HG02571 (cell line): ENCODE data around the gene CLDN10.
"Not testable (repeated sequence)": the region's sequence is repeated elsewhere in the genome, so short reads cannot be mapped to it uniquely, and the experiment has no call there.

Experiments
- ATAC-seq: cut with Tn5 transposase; IDR thresholded peaks from one replicate; pipeline ENCODE4 v1.9.1; 2021; ENCODE audit warnings: mild to moderate bottlenecking, moderate library complexity; ENCODE audit not compliant: unreplicated experiment

The CLDN10 gene

GRCh38 chr13:95552539-95553441 is at the start of gene CLDN10:
TSS of gene CLDN10 (plus strand) at chr13:95552720. CDS start at chr13:95552754, 34 bp downstream.
- ATAC-seq, result no peak

GRCh38 chr13:95503662-95504061 is 48.9 kb upstream of the CLDN10 start:
- ATAC-seq, result no peak

GRCh38 chr13:95505265-95505664 is 47.3 kb upstream of the CLDN10 start:
- no peak for ATAC-seq

- no peak for ATAC-seq
Measured at GRCh38 chr13:95505986-95506385, 46.5 kb upstream of the CLDN10 start.

GRCh38 chr13:95507991-95508390 is 44.5 kb upstream of the CLDN10 start:
- ATAC-seq, result no peak

- no peak for ATAC-seq
Measured at GRCh38 chr13:95508996-95509395, 43.5 kb upstream of the CLDN10 start.

- no peak for ATAC-seq
Measured at GRCh38 chr13:95509521-95510310, 42.8 kb upstream of the CLDN10 start.

GRCh38 chr13:95510950-95511349 is 41.6 kb upstream of the CLDN10 start:
- no peak for ATAC-seq

GRCh38 chr13:95512424-95512823 is 40.1 kb upstream of the CLDN10 start:
- no peak for ATAC-seq

- no peak for ATAC-seq
Measured at GRCh38 chr13:95512957-95513356, 39.6 kb upstream of the CLDN10 start.

- ATAC-seq, result not testable (repeated sequence)
Measured at GRCh38 chr13:95515606-95516005, 36.9 kb upstream of the CLDN10 start.

- no peak for ATAC-seq
Measured at GRCh38 chr13:95516021-95516420, 36.5 kb upstream of the CLDN10 start.

GRCh38 chr13:95516492-95516891 is 36.0 kb upstream of the CLDN10 start:
- no peak for ATAC-seq

GRCh38 chr13:95523598-95523997 is 28.9 kb upstream of the CLDN10 start:
- no peak for ATAC-seq

GRCh38 chr13:95524264-95524901 is 28.1 kb upstream of the CLDN10 start:
- no peak for ATAC-seq

GRCh38 chr13:95527955-95528354 is 24.6 kb upstream of the CLDN10 start:
- ATAC-seq, result no peak

- ATAC-seq, result no peak
Measured at GRCh38 chr13:95530178-95530577, 22.3 kb upstream of the CLDN10 start.

- ATAC-seq, result no peak
Measured at GRCh38 chr13:95533545-95534160, 18.9 kb upstream of the CLDN10 start.

GRCh38 chr13:95535243-95535642 is 17.3 kb upstream of the CLDN10 start:
- ATAC-seq, result no peak

- no peak for ATAC-seq
Measured at GRCh38 chr13:95536632-95537241, 15.8 kb upstream of the CLDN10 start.

- no peak for ATAC-seq
Measured at GRCh38 chr13:95540888-95541287, 11.6 kb upstream of the CLDN10 start.
